COLO829 (cell line): Measurements from ENCODE around the gene CFAP299.
"Not testable (repeated sequence)": the region's sequence is repeated elsewhere in the genome, so short reads cannot be mapped to it uniquely, and the experiment has no call there.

Source experiments
- DNase-seq: peaks from one replicate; pipeline ENCODE4 v3.0.0; 2012; ENCODE audit warnings: low spot score

Gene CFAP299

DNA sequence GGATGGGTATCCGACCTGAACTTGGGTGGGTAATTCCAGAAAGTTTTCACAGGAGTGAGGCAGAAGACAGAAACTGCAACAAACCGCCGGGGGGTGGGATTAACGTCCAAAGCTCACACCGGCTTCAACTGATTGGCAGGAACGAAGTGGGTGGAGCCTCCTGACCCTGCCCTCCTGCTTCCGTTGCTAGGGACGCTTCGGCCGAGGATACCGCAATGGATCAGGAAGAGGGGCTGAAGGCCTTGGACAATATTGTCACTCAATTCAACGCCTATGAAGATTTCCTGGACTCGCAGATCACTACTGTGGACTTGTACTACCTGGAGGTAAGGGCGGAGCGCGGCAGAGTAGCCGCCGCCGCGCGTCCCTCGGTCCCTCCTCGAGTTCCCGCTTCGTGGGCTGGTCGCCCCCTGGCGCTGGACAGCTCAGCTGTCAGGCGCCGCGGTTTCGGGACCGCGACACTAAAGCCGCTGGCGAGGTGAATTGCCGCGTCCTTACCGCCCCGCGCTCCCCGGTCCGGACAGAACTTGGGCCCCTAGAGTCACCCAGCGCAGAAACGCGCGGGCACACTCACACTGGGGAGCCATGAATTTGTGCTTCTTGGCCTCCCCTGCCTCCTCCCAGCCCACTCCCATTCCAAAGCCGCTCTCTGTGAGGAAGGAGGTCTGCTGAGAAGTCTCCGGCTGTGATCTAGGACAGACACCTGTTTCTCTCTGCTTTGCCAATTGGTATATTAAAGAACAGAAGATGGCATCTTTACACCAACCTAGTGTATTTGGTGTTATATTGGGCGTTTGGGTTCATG, at the start of gene CFAP299:
Gene CFAP299 (plus strand): TSS at position 177 of the 805 bp plus-strand sequence.
- peak; percentile 89 for DNase-seq

DNA sequence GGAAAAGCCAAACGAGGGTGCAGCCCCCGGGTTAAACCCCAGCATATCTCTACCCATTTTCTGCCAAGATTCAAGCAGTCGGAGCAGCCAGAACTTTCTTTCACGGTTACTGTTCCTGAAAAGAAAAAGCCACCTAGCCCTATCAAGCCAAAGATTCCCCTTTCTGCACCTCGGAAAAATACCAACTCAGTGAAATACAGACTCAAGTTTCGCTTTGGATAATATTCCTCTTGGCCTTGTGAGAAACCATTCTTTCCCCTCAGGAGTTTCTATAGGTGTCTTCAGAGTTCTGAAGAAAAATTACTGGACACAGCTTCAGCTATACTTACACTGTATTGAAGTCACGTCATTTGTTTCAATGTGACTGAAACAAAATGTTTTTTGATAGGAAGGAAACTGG, 49.1 kb upstream of the CFAP299 start:
- no peak for DNase-seq

DNA sequence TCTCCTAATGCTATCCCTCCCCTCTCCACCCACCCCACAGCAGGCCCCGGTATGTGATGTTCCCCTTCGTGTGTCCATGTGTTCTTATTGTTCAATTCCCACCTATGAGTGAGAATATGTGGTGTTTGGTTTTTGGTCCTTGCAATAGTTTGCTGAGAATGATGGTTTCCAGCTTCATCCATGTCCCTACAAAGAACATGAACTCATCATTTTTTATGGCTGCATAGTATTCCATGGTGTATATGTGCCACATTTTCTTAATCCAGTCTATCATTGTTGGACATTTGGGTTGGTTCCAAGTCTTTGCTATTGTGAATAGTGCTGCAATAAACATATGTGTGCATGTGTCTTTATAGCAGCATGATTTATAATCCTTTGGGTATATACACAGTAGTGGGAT, 44.9 kb upstream of the CFAP299 start:
- not testable (repeated sequence) for DNase-seq

DNA sequence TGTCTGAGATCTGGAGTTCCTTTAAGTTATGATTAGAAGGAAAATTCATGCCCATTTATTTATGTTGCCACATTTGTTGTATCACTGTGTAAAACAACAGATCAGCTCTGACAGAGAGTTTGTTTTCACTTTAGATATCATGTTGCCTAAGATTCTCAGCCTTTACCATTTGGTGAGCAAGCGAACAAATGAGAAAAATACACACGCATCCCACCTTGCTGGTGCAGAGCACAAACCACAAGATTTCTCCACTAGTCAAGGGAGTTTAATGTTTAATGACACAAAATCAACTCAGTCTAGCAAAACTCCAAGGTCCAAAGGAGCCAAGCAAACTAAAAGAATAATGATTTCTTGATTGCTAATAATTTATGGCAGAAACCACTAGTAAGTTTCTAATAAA, 41.3 kb upstream of the CFAP299 start:
- no peak for DNase-seq

DNA sequence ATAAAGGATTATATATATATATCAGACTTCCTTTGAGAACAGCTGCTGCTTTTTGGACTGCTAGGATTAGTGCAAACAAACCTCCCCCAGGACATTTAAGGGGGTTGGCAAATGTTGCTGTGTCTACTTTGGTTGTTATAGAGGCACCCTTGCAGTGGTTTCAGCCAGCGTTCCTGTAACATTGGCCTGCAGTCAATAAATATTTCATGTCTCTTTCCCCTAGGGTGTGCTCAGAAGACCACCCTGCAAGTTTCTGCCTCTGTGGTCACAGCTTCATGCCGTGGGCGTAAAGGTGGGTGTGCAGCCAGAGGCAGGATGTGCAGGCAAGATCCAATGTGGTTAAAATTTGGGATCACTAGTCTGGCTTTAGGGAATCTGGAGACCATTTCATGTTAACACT, 40.2 kb upstream of the CFAP299 start:
- no peak for DNase-seq

DNA sequence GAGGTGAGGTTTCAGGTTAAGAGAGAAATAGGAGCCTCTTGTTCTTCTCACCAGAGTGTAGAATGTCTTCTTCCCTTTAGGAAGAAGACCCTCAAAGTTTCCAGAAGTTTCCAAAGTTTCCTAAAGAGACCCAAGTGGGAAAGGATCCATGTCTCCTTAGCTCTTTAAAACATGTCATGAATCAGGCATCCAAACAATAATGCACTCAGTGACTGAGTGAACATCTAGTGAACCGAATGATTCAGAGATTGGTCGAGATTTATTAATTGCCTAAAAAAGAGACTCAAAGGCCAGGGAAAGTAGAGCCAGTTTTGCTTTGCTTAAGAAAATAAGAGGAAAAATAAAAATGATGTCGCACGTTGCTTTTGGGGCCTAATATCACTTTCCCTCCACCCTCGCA, 39.7 kb upstream of the CFAP299 start:
- DNase-seq, result no peak

DNA sequence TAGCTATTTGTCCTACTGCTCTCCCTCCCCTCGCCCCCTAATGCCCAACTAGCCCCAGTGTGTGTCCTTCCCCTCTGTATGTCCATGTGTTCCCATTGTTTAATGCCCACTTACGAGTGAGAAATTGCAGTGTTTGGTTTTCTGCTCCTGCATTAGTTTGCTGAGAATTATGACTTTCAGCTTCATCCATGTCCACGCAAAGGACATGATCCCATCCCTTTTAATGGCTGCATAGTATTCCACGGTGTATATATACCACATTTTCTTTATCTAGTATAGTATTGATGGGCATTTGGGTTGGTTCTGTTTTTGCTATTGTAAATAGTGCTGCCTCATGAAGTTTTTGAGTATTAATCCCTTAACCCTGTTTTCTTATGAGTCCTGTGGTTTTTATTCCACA, 33.6 kb upstream of the CFAP299 start:
- no peak for DNase-seq

DNA sequence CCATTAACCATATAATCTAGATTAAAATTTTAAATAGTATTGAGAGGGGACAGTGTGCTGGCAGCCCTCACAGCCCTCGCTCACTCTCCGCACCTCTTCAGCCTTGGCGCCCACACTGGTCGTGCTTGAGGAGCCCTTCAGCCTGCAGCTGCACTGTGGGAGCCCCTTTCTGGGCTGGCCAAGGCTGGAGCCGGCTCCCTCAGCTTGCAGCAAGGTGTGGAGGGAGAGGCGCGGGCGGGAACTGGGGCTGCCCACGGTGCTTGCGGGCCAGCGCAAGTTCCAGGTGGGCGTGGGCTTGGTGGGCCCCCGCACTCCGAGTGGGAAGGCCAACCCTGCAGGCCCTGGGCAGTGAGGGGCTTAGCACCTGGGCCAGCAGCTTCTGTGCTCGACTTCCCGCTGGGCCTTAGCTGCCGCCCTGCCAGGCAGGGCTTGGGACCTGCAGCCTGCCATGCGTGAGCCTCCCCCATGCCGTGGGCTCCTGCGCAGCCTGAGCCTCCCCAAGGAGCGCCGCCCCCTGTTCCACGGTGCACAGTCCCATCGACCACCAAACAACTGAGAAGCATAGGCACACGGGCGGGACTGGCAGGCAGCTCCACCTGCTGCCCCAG, 32.8 kb upstream of the CFAP299 start:
- DNase-seq, result no peak

DNA sequence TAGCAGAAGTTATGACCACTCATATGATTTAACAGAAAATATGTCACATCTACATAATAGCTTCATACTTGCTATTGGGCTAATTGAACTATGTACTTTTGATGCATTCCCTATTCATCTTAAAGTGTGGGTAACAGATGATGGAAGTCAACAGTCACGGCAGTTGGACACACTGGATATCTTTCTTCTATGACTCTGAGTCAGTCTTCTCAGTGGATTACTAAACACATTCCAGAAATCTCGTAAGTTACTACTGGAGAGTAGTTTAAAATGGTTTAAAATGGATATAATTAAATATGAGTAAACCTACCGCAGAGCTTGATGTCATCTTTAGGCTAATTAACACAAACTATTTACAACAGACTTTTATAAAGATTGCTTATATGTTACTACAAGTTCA, 30.1 kb upstream of the CFAP299 start:
- DNase-seq, result peak; percentile 34

DNA sequence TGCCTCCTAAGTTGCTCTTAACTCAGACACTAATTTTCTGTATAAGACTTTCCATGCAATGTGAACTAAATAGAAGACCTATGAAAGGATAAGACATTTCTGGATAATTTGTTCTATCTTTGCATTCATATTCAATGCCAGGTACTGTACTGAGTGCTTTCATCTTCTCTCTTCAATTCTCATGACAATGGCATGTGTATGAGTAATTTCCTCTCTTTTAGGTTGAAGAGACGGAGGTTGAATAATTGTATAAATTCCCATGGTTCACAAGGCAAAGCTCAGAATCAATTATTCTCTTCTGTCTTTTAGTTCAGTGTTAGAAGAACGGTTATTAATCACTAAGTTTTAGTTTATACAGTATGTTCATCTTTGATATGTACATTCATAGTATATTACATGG, 29.3 kb upstream of the CFAP299 start:
- no peak for DNase-seq

DNA sequence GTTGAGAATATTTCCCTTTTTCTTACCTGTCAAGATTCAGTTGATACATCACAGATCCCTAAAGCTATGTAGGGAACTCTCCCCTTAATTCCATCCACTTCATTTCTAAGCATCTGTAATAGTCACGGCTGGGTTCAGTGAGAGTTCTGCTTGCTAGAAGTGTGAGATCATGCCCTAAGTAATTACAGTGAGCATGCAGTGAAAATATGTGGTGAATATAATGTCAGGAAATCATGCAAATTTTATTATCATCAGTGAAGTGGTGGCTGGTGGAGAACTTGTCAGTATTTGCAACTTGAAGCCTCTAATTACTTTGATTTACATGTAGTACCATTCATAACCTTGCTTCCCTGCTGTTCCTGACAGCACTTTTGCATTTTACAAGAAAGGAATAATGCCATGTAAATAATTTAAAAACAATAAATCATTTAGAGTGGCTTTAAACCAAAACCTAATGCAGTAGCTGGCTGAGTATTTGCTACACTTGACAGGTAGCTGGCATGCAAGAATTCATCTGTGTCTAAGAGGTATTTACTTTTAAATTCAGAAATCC, 28.3 kb upstream of the CFAP299 start:
- DNase-seq, result no peak

DNA sequence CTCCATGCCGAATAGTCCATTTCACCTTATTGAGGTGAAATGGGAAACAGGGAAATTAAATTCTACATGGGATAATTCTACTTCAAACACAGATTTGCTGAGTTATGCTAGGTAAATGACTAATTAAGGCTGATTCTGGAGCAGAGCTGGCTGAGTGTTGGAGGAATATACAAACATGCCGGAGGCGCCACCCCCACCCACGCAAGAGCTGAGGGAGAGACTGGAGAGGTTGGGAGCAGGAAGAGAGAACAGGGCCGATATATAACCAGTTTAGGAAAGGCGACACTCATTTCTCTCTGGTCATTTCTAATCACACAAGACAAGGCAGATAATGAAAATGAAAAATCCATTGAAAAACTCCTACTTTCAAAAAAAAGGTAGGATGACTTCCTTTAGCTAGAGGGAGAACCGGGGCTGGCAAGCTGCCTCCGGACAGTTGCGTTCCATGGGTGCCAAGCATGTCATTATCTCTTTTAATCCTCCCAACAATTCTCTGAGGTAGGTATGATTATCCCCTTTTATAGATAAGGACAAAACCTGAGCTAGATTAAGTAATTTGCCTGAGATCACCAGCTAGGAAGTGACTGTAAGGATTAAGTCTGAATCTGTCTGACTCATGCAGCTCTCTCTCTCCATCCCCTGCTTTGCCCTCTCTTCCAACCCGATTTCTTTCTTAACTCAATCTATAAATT, 27.6 kb upstream of the CFAP299 start:
- peak; percentile 50 for DNase-seq

DNA sequence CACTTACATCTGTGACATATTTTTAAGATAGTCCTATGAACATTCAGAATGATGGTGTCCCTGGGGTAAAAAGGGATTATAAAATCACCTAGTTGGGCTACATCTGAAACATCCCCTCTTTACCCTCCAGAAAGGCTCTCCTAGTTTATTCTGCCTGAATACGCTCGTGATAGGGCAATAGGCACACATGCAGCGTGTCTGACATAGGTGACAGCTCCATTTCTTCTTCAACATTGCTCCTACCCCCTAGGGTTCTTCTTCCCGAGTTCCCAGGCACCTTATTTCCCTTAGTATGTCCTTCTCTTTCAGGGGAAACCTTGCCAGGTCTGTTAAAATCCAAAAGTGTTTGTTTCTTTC, 27.1 kb upstream of the CFAP299 start:
- DNase-seq, result no peak

DNA sequence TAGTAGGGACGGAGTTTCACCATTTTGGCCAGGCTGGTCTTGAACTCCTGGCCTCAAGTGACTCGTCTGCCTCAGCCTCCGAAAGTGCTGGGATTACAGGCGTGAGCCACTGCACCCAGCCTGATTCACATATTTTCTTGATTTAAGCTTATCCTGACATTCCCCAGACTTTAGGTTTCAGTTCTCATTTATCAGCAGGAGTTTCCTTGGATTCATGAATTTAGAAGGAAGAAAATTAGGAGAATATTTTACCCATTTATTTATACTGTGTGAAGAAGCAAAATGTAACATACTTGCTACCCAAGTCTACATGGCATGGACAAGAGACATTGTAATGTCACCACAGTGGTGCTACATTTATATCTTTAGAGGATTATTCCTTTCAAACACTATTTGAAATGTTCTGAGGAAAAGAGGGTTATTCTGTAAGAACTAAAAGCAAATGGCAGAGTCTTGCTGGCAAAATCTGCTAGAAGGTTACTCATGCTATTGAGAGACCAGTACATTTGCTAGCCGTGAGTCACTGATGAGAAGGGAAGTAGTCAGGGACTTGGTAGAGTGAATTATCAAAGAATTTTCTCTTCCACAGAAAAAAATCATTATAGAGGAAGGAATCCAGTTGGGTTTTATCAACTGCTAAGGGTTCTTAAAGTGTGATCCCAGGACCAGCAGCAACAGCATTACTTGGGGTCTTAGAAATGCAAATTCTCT, 26.1 kb upstream of the CFAP299 start:
- DNase-seq, result peak; percentile 62

DNA sequence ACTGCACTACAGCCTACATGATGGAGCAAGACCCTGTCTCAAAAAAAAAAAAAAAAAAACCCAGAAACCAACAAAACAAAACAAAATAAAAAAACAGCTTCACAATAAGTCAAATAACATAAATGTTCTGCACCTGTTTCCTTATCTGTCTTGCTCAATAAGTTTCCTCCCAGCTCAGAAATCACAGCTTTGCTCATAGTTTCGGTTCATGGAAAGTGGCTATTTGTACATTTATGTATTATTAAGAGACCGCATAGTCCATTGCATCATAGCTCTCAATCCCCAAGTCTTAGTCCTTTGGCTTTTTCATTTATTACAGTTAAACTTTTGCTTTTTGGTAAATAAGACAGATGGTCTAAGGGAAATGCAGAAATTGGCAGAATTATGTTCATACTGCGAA, 24.4 kb upstream of the CFAP299 start:
- no peak for DNase-seq

DNA sequence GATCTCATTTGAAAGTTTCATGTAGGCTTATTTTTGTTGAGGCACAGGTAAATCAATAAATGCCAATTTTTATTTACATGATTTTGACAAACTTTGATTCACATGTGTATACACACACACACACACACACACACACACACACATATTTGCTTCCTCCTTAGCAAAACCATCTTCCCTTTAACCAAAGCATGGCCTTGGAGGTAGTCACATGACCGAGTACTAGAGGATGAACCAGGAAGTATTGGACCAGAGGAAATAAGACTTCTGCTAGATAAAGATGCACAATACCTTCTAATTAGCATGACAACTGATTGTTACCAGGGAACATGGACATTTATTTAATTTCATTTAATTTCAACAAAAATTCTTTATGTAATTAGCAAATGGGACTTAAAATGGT, 23.4 kb upstream of the CFAP299 start:
- no peak for DNase-seq

DNA sequence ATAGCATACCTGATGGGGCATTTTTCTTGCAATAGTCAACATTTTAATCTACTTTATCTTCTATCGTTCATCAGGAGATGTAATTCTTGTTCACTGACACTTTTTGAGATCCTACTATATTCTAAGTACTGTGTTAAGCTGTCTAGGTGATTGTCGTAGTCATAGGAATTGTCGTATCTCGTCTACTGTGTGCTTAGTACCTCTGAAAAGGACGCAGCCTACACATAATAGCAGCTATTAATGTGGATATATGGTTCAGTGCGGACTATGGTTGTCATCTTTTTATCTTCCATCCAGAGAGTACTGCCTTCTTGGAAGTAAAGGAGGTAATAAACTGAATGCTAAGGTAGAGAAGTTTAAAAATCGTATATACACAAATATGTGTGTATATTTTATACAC, 21.9 kb upstream of the CFAP299 start:
- no peak for DNase-seq

DNA sequence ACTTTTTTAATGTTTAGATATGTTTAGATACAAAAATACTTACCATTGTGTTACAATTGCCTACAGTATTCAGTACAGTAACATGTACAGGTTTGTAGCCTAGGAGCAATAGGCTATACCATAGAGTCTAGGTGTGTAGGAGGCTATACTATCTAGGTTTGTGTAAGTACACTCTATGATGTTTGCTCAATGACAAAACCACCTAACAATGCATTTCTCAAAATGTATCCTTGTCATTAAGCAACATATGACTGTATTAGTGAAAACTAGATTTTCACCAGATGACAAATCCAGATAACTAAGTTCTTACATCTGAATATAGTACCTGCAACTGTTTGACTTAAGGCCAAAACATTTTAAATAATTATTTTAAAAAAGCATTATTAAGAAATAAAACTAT, 19.7 kb upstream of the CFAP299 start:
- DNase-seq, result not testable (repeated sequence)

DNA sequence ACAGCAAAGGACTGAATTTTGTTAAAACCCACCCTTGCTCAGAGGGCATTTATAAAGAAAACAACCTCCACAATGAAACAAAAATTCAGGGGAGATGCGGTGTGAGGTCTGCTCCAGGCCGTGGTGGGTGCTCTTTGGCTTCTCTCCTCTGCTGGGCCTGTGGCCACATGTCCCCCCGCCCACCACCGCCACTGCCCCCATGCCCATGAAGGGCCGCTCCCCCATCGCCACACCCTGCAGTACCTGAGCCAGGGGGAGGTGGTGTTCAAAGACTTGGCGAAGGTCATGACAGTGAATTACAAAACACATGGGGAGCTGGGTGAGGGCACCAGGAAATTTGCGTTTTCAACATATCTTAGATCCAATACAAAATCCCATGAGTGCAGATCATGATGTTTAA, 14.2 kb upstream of the CFAP299 start:
- DNase-seq, result no peak

DNA sequence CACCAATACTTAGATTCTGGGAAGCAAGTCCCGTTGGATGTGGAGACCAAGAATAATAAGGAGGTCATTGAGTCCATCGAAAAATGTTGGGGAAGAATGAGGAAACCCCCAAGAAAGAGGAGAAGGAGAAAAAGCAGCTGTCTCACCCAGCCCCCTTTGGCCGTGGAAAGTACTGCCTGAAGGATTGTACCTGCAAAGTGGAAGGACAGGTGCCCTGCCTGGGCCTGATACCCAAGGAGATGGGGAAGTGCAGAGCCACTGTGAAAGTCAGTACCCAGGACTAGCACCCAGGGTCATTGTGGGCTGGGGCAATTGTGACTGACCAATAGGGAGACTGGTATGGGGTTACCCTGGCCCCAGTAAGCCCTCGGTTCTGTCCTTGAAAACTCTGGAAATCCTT, 13.8 kb upstream of the CFAP299 start:
- no peak for DNase-seq

DNA sequence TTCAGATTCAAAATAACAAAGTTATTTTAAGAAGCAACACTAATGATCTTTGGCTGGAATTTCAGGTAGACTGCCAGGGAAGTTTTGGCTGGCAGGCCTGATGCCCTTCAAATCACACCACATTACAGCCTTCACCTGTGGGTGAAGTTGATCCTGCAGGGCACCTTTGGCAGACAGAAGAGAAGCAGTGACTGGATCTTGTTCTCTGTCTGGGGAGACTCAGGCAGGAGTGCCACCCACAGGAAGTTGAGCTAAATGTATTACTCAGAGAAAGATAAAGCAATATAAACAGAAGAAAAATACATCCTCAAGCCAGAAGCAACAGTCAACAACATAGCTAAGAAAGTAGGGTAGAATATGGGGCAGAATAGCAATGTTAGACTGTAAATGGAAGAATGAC, 12.8 kb upstream of the CFAP299 start:
- no peak for DNase-seq

DNA sequence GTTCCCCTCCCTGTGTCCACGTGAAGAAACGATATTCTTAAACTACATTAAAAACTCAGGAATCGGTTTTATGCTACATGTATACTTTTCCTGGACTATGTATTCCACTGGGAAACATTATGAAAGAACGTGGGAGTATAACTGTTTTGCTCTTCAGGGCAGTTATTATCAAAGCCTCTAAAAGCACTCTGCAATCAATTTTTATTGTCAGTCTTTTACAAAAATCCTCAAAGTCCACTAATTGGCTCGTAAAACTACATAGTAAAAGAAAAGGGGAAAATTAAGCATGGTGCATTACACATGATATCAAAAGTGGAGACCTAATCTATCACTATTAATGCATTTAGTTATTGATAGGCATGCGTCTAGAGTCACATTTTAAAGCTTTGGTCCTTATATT, 11.4 kb upstream of the CFAP299 start:
- no peak for DNase-seq

DNA sequence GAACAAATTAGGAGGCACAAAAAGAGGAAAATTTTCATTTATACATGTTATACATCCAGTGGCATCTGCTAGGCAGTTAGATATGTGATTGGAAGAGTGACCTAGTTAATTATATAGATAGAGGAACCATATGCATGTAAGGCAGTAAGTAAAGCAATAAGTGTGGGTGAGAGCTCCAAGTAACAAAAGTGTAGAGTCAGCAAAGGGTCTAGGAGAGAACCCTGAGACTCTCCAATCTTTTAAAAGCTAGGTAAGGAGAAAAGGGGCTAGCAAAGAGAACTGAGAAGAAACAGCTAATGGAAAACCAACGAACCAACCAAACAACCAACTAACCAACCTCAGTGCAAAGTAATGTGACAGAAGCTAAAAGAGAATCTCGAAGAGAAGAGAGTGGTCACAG, 3.8 kb upstream of the CFAP299 start:
- DNase-seq, result no peak
